HG03280 (cell line): ENCODE data around the gene SLX9.
"Not testable (repeated sequence)": the region's sequence is repeated elsewhere in the genome, so short reads cannot be mapped to it uniquely, and the experiment has no call there.

Experiments
- ATAC-seq: cut with Tn5 transposase; IDR thresholded peaks from one replicate; pipeline ENCODE4 v1.9.1; 2021; ENCODE audit warnings: mild to moderate bottlenecking, moderate library complexity; ENCODE audit not compliant: unreplicated experiment

The SLX9 gene

DNA sequence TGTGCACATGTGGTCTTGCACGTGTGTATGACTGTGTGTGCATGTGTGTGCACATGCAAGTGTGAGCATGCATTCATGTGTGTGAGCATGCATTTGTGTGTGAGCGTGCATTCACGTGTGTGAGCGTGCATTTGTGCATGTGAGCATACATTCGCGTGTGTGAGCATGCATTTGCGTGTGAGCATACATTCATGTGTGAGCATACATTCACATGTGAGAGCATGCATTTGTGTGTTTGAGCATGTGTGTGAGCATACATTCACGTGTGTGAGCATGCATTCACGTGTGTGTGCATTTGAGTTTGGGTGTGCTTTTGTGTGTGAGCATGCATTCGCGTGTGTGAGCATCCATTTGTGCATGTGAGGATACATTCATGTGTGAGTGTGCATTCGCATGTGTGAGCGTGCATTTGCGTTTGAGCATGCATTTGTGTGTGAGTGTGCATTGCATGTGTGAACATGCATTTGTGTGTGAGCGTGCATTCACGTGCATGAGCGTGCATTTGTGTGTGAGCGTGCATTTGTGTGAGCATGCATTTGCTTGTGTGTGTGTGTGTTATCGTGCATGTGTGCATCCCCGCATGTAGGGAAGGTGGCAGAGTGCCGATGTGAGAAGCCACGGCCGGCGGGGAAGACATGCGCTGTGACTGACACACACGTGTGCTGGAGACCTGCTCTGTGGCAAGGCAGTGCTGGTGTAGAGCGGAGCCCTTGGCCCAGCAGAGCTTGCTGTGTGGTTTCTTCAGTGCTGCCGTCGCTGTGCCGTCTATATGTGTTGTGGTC lies 37.4 kb upstream of the SLX9 start:
- ATAC-seq = no peak

DNA sequence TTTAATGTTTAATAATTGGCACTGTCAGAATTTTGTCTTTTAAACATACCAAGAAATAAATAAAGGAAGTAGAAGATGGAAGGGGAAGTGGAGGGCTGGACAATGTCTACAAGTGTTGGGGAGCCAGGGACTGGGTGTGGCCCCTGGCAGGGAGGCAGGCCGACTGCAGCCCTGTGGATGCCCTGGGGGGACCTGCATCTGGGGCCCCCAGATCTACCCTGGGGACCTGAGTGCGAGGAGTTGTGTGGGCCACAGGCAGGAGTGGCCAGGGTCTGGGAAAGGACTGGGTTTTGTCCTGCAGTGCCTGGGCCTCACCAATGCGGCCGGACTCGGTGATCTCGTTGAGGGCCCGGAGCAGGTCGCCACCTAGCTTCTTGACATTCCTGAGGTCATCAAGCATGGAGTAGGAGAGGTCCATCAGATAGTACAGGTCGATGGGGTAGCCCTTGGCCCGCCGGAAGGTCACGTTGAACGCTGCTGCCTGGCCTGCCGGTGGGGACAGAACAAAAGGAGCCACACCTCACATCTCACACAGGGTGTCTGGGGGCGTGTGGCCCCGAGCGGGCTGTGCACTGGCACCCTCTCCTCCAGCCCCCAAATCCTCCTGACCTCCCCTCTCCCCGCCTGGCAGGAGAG lies 36.7 kb upstream of the SLX9 start:
- ATAC-seq = no peak

DNA sequence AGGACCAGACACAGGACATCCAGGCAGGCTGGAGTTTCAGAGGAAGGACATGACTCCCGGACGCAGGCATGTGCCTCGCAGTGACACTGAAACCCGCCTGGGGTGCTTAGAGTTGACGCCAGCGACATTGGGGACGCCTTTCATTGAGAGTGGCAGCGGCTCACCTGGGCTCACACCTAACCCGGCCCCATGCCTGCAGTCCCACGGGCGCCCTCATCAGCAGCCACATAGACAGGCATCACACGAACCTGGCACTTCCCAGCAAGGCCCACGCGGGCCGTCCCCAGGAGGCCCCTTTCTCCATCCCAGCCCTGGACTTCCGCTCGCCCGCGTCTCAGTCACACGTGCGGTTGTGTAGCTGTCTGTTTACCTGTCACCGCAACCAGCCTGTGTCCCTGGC lies 36.1 kb upstream of the SLX9 start:
- ATAC-seq = no peak

DNA sequence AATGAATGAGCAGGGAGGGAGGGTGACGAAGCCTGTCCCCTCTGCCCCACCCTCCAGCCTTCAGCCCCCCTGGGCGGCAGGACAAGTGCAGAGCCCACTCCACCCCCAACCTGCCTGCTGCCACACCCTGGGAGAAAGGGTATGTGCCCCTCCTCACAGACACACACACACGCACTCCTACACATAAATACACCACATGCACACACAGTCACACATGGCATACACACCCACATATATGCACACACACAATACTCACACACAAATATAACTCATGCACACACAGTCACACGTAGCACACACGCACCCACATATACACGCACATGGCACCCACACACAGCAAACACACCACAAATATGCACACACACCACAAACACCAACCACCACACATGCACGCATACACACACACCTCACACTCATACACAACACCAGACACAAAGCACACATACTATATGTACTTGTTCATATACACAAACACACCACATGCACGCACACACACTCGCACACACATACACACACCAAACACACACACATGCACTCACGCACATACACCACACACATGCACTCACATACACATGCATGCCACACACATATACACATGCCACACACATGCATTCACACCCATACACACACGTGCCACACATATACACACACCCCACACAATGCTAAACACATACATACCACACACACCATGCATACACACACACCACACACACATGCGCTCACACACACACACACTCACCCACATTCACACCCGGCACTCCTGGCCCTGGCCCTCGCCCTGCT lies 35.5 kb upstream of the SLX9 start:
- no peak for ATAC-seq

DNA sequence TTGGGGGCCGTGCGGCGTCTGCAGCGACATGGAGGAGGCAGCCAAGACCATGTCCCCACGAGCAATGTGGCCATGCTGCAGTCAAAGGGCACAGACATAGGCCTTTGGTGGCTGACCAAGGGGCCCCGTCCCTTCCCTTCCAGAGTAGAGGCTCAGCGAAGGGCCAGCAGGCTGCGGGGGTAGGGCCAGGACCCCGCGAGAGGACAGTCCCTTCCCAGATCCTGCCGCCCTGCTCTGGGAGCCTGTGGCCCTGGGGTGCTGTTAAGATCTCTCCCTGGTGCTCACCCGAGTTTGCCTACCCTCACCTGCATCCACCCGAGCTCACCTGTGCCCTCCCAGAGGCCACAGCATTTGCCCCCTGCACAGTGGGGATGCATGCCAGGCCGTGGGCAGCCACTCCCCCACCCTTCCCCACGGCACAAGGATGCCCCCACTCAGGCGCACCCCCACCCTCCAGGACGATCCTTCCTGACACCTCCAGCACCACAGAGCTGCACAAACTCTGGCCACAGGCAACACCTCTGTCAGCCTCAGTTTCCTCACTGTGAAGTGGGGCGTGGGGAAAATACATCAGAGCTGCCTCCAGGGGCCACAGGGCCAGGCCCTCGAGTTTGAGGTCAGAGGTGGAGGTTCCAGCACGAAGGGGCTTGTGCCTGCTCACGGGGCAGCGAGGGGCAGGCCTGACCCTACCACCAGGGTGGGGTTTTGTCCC lies 34.7 kb upstream of the SLX9 start:
- no peak for ATAC-seq

DNA sequence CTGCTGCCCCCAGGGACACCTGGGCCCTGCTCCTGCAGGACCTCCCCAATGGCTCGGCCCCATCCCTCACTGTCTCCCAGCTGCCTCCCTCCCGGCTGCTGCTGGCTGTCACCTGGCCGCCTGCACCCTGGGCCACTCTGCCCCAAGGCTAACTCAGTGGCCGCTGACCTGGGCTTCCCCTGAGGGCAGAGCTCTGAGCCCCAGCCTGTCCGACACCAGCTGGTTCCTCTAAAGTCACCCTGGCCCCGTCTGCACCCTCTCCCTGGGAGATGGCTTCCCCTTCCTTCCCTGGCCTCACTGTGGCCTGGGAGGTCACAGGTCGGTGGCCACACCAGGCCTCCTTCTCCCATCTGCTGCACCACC lies 34.1 kb upstream of the SLX9 start:
- no peak for ATAC-seq

DNA sequence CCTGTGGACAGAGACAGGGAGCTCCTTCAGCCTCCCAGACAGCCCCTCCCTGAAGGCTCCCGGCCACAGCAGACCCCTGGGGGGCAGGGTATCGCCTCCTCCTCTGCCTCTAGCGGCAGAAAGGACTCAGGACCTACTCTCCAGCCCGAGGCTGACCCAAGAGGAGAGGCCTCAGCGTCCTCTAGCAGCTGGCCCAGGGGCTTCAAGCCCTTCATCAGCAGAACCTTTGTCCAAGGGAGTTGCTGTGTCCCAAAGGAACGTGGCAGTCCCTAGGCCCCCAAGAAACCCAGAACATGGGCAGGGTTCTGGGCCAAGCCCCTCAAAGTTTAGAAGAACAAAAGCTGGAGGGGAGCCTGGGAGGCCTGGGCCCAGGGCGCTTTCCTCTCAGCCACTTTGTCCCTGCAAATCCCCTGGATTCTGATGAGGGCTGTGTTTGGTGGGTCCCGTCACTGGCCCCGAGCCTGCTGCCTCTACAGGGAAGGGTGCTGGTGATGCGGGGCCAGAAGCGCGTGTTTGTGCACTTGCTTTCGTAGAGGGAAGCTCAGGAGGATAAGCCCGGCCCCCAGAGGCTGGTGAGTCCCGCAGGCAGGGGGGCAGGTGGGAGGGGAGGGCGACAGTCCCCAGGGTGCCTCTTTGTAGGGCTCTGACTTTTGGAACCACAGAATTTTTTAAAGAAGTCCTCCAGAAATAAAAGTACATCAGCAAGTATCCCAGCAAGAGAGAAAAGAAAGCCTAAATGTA lies 32.4 kb upstream of the SLX9 start:
- no peak for ATAC-seq

DNA sequence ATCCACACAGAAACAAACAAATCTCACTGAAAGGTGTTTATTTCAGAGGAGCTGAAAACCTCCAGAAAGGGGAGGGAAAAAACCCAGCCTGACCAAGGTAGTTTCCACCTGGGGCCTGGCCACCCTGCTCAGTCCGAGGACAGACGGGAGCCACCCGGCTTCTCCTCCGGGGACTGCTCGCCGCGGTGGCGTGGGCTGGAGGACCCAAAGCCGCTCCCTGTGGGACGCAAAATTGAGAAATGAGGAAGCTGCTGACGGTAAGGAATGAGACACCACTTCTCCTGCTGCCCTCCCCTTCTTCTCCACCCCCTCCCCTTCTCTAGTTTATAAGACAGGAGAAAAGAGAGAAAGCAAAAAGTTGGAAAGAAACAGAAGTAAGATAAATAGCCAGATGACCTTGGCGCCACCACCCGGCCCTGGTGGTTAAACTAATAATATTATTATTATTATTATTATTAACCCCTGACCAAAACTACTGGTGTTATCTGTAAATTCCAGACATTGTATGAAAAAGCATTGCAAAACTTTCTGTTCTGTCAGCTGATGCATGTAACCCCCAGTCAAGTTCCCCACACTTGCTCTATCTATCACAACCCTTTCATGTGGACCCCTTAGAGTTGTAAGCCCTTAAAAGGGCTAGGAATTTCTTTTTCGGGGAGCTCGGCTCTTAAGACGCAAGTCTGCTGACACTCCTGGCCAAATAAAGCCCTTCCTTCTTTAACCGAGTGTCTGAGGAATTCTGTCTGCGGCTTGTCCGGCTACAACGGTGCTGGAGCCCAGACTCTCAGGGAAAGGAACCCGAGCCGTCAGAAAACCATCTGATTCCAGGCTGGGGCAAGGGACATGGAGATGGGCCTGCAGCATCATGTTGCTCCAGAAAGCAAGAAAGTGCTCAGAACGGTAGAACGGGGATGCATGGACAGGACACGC lies 31.6 kb upstream of the SLX9 start:
- ATAC-seq = no peak

DNA sequence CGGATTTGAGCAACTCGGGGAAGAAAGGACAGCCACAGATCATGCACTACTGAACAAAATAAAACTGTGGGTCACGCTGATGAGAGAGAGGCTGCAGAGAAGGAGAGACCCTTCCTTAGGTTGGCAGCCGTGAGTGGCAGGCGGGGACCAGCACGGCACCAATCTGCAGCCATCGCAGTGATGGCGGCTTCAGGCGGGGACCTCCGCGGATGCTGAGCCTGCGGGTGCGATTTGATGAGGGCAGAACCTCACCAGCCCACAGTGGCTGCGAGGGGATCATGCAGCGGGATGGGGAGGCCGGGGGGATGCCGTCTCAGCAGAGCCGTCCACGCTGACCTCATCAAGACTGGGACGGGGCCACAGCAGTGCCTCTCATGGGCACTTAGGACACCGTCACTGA lies 30.9 kb upstream of the SLX9 start:
- no peak for ATAC-seq

DNA sequence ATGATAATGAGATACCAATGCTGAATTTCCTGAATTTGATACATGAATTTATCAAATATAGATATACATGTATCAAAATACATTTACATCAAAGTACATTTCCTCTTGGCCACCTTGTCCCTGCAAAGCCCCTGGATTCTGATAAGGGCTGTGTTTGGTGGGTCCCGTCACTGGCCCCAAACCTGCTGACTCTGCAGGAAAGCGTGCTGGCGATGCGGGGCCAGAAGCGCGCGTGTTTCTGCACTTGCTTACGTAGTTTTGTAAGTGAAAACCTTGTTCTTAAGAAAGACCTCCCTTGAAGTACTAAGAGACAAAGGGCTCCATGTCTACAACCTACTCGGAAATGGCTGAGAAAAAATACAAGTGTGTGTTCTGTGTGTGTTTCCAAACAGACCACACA lies 30.1 kb upstream of the SLX9 start:
- ATAC-seq = no peak

DNA sequence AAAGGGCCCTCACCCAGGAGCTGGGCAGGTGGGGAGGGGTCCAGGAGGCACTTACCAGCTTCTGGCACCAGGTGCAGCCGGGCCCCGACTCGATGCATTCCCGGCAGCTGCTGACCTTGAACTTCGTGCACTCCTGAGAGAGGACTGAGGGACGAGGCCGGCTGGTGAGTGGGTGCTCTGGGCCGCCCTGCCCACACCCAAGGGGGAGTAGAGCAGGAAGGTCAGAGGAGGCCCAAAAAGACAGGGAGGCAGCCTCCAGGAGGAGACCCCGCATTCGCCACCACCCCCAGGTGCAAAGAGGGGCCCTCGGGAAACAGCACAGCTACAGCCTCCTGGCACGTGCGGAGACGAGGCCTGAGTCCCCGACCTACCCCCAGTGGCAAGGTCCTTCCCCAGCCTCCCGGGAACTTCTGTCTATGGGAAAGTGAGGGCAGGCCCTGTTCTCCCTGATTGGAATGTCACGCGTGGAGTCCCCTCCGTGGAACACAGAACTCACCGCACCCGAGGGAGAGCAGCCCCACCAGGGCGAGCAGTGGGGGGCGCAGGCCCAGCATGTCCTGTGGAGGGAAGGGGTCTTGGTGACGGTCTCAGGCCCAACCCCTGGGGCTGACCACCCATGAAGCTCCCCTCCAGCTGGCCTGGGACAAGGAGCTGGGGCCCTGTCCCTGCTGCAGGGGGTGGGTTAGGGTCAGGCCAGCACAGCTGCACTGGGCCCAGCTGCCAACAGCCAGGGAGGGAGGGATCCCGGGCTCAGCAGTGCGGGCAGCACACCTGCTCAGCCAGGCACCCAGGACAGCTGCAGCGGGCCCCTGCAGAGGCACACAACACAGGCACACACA lies 29.4 kb upstream of the SLX9 start:
- no peak for ATAC-seq

DNA sequence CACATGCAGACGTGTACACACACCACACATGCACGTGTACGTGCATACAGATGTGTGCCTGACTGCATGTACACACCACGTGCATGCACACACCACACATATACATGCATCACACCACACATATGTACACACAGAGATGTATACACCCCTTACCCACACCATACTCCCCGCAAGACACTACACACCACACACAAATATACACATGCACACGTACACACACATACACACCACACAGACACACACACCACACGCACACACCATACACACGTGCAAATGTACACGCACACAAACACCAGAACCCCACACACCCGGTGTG lies 28.8 kb upstream of the SLX9 start:
- ATAC-seq = no peak

DNA sequence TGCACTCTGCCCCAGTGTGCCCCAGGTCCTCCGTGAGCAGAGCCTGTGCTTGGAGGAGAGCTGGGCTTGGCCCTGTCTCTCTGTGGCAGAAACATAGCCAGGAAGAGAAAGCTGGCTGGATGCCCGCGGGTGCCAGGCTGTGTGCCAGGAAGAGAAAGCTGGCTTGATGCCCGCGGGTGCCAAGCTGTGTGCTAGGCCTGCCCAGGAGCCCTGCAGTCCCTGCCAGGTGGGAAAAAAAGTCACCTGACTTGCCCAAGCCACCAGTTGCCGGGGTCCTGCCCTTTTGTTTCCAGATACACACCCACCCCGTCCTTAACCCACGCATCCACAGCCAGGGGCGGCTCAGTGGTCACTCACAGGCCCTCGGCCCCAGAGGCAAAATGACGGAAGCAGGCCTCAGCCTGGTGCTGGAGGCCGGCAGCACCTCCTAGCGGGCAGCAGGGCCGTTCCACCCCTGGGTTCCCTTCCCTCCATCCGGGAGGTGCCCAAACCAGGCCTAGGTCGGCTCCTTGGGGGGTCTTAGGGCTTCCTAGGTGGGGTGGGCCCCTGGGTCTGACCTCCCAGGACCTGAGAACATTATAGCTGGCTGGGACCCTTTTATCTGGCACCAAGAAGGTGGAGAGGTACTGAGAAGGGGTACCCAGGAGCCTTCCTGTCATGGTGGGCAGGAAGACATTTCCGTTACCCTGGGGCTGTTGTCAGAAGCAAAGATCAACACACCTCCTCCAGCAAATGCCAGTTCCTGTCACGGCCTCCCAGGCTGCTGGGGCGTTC lies 28.3 kb upstream of the SLX9 start:
- ATAC-seq = no peak

DNA sequence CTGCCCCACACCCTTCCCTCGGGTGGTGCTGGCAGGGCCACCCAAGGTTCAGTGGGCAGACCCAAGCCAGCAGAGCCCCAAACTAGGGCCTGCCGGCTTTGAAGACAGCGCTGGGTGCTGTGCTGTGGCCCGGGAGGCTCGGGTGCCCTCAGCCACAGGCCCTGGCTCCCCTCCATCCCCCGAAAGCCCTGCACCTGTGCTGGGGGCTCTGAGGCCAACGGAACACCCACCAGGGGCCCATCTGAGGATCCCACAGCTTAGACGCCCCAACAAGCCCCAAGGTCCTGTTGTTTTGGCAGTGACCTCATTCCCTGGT lies 27.7 kb upstream of the SLX9 start:
- no peak for ATAC-seq

DNA sequence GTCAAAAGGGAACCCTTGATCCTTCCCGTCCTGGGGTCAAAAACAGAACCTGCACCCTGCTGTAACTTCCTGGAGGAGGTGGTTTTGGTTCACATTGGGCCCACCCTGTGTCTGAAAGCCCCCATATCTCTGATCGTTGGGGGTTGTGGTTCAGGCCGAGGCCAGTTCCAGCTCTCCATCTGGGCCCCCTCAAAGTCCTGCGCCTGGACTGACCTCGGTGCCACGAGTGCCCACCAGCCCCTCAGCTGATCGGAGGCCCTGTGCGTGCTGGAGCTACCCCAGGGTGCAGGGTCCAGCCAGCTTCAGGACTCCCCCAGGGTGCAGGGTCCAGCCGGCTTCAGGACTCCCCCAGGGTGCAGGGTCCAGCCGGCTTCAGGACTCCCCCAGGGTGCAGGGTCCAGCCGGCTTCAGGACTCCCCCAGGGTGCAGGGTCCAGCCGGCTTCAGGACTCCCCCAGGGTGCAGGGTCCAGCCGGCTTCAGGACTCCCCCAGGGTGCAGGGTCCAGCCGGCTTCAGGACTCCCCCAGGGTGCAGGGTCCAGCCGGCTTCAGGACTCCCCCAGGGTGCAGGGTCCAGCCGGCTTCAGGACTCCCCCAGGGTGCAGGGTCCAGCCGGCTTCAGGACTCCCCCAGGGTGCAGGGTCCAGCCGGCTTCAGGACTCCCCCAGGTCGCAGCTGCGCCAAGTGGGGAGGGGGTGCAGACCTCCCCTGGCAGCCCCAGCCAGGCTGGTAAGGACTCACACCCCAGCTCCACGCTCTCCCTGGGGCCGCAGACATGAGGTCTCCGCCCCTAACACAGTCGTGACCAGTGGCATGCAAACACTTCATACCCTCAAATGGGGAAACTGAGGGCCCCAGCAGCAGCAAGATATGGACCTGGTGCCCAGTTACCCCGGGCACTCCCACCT lies 27.1 kb upstream of the SLX9 start:
- ATAC-seq = not testable (repeated sequence)

DNA sequence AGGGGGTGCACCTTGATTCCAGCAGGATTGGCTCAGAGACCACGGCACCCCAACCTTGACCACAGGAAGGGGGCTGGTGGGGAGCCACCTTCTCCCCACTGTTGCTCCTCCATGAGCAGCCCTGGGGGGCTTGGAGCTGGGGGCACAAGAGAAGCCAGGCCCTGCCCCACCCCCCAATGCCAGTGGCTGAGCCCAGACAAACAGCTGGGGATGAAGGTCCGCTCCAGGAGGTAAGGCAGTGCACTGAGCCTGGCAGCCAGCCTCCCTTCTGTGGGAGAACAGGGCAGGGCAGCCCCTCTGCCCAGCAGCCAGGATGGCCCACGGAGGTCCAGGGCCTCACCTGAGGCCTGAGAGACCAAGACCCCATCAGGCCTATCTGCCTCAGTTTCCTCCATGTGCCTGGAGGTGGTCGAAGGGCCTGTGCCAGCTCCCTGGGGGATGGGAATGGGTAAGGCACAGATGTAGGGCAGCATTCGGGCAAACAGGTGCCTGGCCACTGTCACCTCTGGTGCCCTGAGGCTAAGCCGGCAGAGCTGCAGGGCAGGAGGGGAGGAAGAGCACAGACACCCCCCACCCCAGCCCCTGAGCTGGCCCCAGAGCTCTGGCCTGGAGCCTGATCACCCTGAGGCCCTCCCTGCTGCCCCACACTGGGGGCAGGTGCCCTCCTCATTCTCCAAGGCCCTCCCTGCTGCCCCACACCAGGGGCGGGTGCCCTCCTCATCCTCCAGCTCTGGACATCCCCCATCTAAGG lies 26.2 kb upstream of the SLX9 start:
- no peak for ATAC-seq
